Nephron progenitor cell (in vitro differentiated cells): ENCODE data around the gene STK39.

Experiments used
- DNase-seq: peaks from one replicate; pipeline ENCODE4 v3.0.0; 2021
- H3K27ac Mint-ChIP-seq: 2 replicates; pipeline ENCODE4 v1.8.0; 2021; ENCODE audit warnings: mild to moderate bottlenecking, moderate library complexity, mixed read lengths
- H3K27me3 Mint-ChIP-seq: 2 replicates; pipeline ENCODE4 v1.8.0; 2021; ENCODE audit warnings: mild to moderate bottlenecking, low read depth, mixed read lengths; ENCODE audit not compliant: poor library complexity
- H3K36me3 Mint-ChIP-seq: 2 replicates; pipeline ENCODE4 v1.8.0; 2021; ENCODE audit warnings: low read depth, mixed read lengths
- H3K4me1 Mint-ChIP-seq: 2 replicates; pipeline ENCODE4 v1.8.0; 2021; ENCODE audit warnings: mixed read lengths
- H3K4me3 Mint-ChIP-seq: 2 replicates; pipeline ENCODE4 v1.8.0; 2021; ENCODE audit warnings: mild to moderate bottlenecking, moderate library complexity, mixed read lengths
- H3K9me3 Mint-ChIP-seq: 2 replicates; pipeline ENCODE4 v1.8.0; 2021; ENCODE audit warnings: mild to moderate bottlenecking, moderate library complexity, mixed read lengths
- TF ChIP-seq, protein P1 (sequence below): fragments of 200-600 bp; sonication (generic); IDR thresholded peaks from 2 replicates; pipeline ENCODE4 v1.5.0; 2021; ENCODE audit warnings: antibody characterized with exemption

Gene STK39

DNA sequence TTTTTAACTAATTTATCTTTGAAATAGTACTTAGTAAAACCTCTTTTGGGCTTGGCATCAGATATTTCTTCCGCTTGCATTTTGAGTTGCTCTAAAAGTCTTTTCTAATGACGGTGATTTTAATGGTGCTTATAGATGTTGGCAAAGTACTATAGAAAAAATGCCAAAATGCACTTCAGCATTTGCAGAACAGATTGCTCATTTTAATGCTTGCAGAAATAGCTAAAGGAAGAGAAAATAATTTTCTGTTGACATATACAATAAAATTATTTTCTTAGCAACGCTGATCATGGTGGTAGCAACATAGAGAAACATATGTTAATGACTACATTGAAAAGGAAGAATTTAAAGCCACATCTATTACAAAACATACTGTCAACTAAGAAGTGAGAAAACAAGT, 170.7 kb downstream of the STK39 start:
- Mint-ChIP-seq H3K27ac (no peak overlapping the region), H3K4me1 (no peaks in the 10 kb centered on the region), H3K36me3 (peaks cover 63% of the 10 kb centered on the region), H3K9me3 (peaks cover 13% of the 10 kb centered on the region), H3K27me3 (peaks cover 4% of the 10 kb centered on the region), H3K4me3 (no peak overlapping the region)
- DNase-seq = no peak
- TF ChIP-seq, protein P1, sequence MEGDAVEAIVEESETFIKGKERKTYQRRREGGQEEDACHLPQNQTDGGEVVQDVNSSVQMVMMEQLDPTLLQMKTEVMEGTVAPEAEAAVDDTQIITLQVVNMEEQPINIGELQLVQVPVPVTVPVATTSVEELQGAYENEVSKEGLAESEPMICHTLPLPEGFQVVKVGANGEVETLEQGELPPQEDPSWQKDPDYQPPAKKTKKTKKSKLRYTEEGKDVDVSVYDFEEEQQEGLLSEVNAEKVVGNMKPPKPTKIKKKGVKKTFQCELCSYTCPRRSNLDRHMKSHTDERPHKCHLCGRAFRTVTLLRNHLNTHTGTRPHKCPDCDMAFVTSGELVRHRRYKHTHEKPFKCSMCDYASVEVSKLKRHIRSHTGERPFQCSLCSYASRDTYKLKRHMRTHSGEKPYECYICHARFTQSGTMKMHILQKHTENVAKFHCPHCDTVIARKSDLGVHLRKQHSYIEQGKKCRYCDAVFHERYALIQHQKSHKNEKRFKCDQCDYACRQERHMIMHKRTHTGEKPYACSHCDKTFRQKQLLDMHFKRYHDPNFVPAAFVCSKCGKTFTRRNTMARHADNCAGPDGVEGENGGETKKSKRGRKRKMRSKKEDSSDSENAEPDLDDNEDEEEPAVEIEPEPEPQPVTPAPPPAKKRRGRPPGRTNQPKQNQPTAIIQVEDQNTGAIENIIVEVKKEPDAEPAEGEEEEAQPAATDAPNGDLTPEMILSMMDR = no peak

DNA sequence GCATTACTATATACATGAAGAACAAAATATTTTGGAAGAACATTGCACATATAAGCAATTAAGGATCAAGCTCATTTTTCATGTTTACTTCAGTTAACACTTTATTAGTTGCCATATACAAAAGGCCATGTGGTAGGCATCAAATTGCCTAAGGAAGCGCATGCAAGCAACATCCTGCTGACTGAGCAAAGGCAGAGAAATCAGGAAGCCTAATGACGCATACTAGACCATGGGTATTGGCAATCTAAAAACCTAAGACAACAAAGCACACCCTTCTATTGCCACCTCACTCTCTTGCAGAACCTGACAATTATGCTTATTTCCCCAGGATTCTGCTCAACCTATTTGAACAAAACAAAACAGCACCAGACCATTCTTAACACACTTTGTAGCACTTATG, 171.9 kb downstream of the STK39 start:
- Mint-ChIP-seq H3K9me3 (peaks cover 9% of the 10 kb centered on the region), H3K4me3 (no peak overlapping the region), H3K36me3 (peaks cover 60% of the 10 kb centered on the region), H3K27me3 (no peaks in the 10 kb centered on the region), H3K27ac (no peak overlapping the region), H3K4me1 (no peaks in the 10 kb centered on the region)
- no peak for DNase-seq
- TF ChIP-seq, protein P1 = no peak

DNA sequence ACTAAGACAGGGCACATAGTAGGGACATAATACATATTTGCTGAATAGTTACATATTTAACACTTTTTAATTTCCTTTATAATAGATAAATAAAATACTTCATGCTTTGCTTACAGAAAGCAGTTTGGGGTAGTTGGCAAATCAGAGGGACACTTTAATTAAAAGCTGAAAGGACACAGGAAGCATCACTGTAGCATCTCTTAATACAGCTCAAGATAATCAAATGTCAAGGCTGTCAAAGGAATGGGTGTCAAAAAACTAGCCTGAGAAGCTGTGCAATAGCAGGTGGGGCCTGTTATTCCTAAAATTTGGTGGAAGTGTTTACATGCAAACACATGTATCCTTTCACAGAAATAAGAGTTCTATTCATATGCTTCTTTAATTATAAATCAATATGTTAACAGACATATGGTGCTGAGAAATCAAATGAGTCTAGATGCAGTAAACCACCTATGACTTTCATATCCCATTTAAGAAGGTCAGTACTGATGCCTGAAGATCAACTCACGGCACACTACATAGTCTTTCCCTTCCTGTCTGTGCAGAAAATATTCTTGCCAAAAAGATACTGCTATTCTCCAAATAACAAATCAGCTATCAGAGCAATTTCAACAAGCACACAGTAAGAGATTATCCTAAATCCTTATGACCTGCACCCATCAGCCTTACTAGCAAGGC, 174.6 kb downstream of the STK39 start:
- H3K27ac Mint-ChIP-seq = peak overlapping the region; percentile 6
- TF ChIP-seq, protein P1 = no peak
- no peak overlapping the region for H3K4me3 Mint-ChIP-seq
- H3K4me1 Mint-ChIP-seq = no peaks in the 10 kb centered on the region
- no peaks in the 10 kb centered on the region for H3K27me3 Mint-ChIP-seq
- H3K9me3 Mint-ChIP-seq = peaks cover 3% of the 10 kb centered on the region
- no peak for DNase-seq
- H3K36me3 Mint-ChIP-seq = peaks cover 51% of the 10 kb centered on the region

DNA sequence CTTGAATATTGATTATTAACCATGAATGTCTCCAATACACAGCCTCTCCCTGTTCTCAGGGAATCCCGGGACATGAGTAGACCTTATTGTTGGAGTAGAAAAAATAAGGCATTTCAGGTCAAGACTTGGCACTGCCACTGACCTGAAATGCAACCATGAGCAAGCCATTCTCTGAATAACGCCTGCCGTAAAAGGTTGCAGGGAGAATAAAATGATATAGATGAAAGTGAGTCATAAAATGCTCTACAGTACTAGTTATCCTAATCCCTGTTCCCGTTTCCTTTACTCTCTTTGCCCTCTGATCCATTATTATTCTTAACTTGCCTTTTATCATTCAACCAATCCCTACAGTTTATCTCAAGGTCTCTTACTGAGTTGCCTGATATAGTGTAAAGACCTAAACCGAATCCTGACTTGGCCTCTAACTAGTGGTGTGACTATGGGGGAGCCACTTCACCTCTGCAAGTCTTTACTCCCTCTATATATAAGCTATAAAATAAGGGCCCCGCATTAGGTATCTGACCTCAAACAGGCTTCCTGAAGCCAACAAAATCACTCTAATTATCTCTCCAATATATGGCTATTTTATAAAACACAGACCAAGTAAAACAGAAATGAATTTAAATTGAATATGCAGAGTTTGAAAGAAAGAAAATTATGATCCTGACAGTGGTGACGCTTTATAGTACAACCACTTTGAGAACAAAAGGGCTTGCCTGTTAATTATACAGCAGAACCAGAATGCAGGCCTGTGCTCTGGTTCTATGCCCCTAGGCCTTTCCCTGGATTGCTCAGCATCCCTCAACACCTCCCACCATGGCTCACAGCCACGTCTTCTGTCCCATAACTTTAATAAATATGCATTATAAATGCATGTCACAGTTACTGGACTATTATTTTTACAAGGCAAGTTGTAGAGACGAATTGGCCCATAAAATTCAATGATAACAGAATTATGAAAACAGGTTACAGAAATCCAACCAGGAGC, 183.1 kb downstream of the STK39 start:
- Mint-ChIP-seq H3K27me3 (no peaks in the 10 kb centered on the region), H3K9me3 (peaks cover 9% of the 10 kb centered on the region), H3K27ac (peak overlapping the region; percentile 33), H3K36me3 (peaks cover 44% of the 10 kb centered on the region), H3K4me1 (peaks cover 3% of the 10 kb centered on the region), H3K4me3 (no peak overlapping the region)
- TF ChIP-seq, protein P1 = no peak
- DNase-seq = no peak

DNA sequence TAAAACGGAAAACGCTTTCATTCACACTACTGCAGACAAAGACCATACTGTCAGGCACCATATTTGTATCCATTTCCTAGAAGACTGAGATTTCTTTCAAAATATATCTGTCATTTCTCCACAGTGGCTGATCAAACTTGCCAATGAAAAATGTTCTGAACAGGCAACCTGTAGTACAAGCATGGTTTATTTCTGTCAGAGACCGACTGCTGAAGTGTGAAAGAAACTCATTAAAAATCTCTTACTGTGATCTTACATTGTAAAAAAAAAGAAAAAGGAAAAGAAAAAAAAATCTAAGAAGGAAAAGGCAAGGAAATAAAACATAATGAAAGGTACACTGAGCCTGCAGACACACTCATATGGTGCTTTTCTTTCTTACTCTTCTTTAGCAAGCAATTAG, 184.5 kb downstream of the STK39 start:
- no peaks in the 10 kb centered on the region for H3K27me3 Mint-ChIP-seq
- no peak overlapping the region for H3K27ac Mint-ChIP-seq
- peaks cover 7% of the 10 kb centered on the region for H3K9me3 Mint-ChIP-seq
- H3K36me3 Mint-ChIP-seq = peaks cover 38% of the 10 kb centered on the region
- TF ChIP-seq, protein P1 = no peak
- peaks cover 3% of the 10 kb centered on the region for H3K4me1 Mint-ChIP-seq
- DNase-seq = no peak
- no peak overlapping the region for H3K4me3 Mint-ChIP-seq
